ENCODE data around the gene ODF2. TPM values are rescaled to one million over a fixed set of nuclear protein-coding genes. Genes with fewer than 3 reads are reported as not detected.
"Not testable (repeated sequence)": the region's sequence is repeated elsewhere in the genome, so short reads cannot be mapped to it uniquely, and the experiment has no call there.

Gene ODF2
- total and polyA plus RNA-seq, 3 donors from 2014 or later: 189 to 634 (median 421) TPM

DNA sequence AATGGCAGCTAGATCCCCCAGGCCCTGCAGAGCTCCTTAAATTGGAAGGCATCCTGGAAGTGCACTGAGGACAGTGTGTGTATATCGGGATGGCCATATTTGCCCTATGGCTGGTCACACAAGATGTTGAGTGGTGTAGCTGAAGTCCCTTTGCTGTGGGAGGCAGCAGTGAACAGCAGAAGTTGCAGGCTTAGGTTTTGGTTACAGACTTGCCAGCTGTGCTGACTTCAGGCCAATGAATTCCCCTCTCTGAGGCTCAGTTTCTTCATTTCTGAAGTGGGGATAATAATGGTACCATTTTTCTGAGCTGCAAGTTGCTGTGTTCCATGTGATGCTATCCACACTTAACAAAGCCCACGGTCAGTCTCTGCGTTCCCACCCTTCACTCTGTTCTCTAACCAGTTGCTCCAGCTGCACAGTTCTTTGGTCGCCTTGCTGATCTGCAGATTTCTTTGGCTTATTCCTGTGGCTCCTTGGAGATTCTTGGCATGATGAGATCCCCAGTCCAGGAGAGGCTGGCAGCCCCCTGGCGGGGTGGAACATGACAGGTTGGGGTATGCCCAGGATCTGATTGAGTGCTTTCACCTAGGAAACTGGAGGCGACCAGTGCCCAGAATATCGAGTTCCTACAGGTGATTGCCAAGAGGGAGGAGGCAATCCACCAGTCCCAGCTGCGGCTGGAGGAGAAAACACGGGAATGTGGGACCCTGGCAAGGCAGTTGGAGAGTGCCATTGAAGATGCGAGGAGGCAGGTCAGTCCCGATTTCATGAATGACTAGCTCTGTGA is 42.2 kb downstream of the ODF2 start:
- no peaks in the 10 kb centered on the region for H3K9me3 ChIP-seq
- no peaks in the 10 kb centered on the region for H3K4me1 ChIP-seq
- no peak overlapping the region for H3K4me3 ChIP-seq
- DNase-seq: no peak
- no peak overlapping the region for H3K27ac ChIP-seq
- intact Hi-C loops (cut with DNase I; ENCODE audit: low total_unique reads): no loop called here
- H3K27me3 ChIP-seq: no peaks in the 10 kb centered on the region
- H3K36me3 ChIP-seq (ENCODE audit: low read depth, missing control alignments): no peaks in the 10 kb centered on the region
- WGBS, 2 donors: 93 to 94% methylated on average over 9 to 11 of the region's 11 CpGs
- TF ChIP-seq, protein P1, sequence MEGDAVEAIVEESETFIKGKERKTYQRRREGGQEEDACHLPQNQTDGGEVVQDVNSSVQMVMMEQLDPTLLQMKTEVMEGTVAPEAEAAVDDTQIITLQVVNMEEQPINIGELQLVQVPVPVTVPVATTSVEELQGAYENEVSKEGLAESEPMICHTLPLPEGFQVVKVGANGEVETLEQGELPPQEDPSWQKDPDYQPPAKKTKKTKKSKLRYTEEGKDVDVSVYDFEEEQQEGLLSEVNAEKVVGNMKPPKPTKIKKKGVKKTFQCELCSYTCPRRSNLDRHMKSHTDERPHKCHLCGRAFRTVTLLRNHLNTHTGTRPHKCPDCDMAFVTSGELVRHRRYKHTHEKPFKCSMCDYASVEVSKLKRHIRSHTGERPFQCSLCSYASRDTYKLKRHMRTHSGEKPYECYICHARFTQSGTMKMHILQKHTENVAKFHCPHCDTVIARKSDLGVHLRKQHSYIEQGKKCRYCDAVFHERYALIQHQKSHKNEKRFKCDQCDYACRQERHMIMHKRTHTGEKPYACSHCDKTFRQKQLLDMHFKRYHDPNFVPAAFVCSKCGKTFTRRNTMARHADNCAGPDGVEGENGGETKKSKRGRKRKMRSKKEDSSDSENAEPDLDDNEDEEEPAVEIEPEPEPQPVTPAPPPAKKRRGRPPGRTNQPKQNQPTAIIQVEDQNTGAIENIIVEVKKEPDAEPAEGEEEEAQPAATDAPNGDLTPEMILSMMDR (IDR thresholded peaks at IDR 0.05): no peak

DNA sequence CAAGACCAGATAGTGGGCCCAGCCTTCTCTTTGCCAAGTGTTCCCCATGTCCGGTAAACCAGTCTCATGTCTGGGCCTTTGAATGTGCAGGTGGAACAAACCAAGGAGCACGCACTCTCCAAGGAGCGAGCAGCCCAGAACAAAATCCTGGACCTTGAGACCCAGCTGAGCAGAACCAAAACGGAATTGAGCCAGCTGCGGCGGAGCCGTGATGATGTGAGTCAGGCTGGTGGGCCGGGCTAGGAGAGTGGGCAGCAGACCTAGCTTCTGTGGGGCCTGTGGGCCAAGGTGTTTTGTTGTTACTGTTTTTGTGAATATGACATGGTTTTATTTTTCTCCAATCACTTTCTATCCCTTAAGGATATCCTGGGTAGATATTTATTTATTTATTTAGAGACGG is 43.1 kb downstream of the ODF2 start:
- WGBS, 2 donors: 98 to 99% methylated on average over 9 of the region's 9 CpGs
- no peaks in the 10 kb centered on the region for H3K27me3 ChIP-seq
- no peak overlapping the region for H3K4me3 ChIP-seq
- no peaks in the 10 kb centered on the region for H3K4me1 ChIP-seq
- H3K27ac ChIP-seq: no peak overlapping the region
- intact Hi-C loops (cut with DNase I; ENCODE audit: low total_unique reads): no loop called here
- H3K36me3 ChIP-seq (ENCODE audit: low read depth, missing control alignments): no peaks in the 10 kb centered on the region
- no peak for DNase-seq
- no peaks in the 10 kb centered on the region for H3K9me3 ChIP-seq
- TF ChIP-seq POLR2A (IDR thresholded peaks at IDR 0.05): no peak
- TF ChIP-seq, protein P1 (IDR thresholded peaks at IDR 0.05): no peak

DNA sequence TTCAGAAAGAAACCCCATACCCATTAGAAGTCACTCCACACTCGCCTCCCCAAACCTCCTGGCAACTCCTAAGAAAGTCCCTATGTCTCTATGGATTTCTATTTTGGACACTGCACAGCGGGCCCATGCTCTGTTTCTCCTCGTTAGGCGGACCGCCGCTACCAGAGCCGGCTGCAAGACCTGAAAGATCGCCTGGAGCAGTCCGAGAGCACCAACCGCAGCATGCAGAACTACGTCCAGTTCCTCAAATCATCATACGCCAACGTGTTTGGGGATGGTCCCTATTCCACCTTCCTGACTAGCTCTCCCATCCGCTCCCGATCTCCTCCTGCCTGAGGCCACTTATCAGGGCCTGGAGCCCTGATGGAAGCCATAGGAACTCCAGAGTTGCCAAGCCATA is 44.1 kb downstream of the ODF2 start:
- H3K27ac ChIP-seq: no peak overlapping the region
- TF ChIP-seq, protein P1 (IDR thresholded peaks at IDR 0.05): no peak
- no peak for TF ChIP-seq POLR2A (IDR thresholded peaks at IDR 0.05)
- no peaks in the 10 kb centered on the region for H3K9me3 ChIP-seq
- H3K4me3 ChIP-seq: no peak overlapping the region
- no peaks in the 10 kb centered on the region for H3K4me1 ChIP-seq
- WGBS, 2 donors: 89 to 94% methylated on average over 15 of the region's 15 CpGs
- H3K36me3 ChIP-seq (ENCODE audit: low read depth, missing control alignments): no peaks in the 10 kb centered on the region
- intact Hi-C loops (cut with DNase I; ENCODE audit: low total_unique reads): no loop called here
- DNase-seq: no peak
- H3K27me3 ChIP-seq: no peaks in the 10 kb centered on the region

DNA sequence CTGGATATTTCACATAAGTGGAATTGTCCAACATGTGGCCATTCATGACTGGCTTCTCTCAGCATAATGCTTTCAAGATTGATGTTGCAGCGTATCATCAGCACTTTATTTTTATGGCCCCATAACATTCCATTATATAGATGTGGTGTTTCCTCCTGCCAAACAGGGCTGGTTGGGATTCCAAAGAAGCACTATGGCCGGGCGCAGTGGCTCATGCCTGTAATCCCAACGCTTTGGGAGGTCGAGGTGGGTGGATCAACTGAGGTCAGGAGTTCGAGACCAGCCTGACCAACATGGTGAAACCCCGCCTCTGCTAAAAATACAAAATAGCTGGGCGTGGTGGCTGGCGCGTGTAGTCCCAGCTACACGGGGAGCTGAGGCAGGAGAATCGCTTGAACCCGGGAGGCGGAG is 47.6 kb downstream of the ODF2 start:
- H3K4me3 ChIP-seq: peak overlapping the region in 1 of 2 donors; percentile 83
- intact Hi-C loops (cut with DNase I; ENCODE audit: low total_unique reads); DNase-seq: not testable (repeated sequence)

DNA sequence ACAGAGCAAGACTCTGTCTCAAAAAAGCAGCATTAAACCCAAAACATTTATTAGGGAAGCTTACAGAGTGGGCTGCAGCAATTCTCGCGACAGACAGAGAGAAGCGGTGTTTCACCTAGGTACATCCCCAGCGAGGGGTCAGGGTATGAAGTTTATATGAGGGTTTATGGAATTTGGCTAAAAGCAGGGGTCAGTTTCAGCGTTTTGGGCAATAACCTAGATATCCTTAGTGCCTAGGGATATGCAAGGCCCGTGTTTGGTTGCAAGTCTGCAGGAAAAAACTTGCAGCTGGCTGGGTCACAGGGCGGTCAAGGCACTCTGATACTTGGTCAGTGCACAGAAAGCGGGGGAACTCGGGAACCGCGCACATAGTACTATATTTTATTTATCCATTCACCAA is 48.1 kb downstream of the ODF2 start:
- TF ChIP-seq POLR2A (IDR thresholded peaks at IDR 0.05): no peak
- TF ChIP-seq, protein P1 (IDR thresholded peaks at IDR 0.05): no peak
- Histone ChIP-seq H3K27me3 (no peaks in the 10 kb centered on the region), H3K36me3 (ENCODE audit: low read depth, missing control alignments) (no peaks in the 10 kb centered on the region), H3K4me3 (peak overlapping the region; percentile 83 to 84), H3K9me3 (no peaks in the 10 kb centered on the region), H3K27ac (peak overlapping the region in 1 of 2 donors; percentile 48), H3K4me1 (peaks cover 11% of the 10 kb centered on the region)
- intact Hi-C loops (cut with DNase I; ENCODE audit: low total_unique reads): no loop called here
- DNase-seq: peak; percentile 49
- 13 to 14% methylated on average over 9 to 11 of the region's 11 CpGs for WGBS, 2 donors

More for the DNA sequence above, 47.6 kb downstream of the ODF2 start:
- peaks cover 11% of the 10 kb centered on the region for H3K4me1 ChIP-seq
- H3K9me3 ChIP-seq; H3K27me3 ChIP-seq; H3K36me3 ChIP-seq (ENCODE audit: low read depth, missing control alignments): not testable (repeated sequence)
- peak overlapping the region in 1 of 2 donors; percentile 48 for H3K27ac ChIP-seq
- 45 to 48% methylated on average over 14 of the region's 14 CpGs for WGBS, 2 donors

All from testis (tissue), 3 donors.